ENCODE results near the gene GPNMB. TPM values are rescaled to one million over a fixed set of nuclear protein-coding genes. Genes with fewer than 3 reads are reported as not detected.

GPNMB gene
- total RNA-seq, 1 donor from 2014 or later, result under 0.01 TPM

DNA sequence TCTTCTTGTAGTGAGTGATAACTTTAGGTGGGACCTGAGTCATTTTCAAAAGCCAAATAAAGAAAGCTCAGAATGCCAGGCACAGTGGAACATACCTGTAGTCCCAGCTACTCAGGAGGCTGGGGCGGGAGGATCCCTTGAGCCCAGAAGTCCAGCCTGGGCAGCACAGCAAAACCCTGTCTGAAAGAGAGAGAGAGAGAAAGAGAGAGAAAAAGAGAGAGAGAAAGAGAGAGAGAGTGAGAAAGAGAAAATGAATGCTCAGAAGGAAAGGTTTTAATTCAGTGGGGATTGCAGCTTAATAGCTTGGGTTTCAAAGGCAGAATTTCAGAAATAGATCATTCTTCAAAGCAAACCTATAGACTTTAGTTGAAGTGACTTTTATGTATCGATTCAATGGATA lies 25.7 kb downstream of the GPNMB start:
- no peak for DNase-seq (ENCODE audit: low read depth in 2 of 2)

GRCh38 chr7:23273141-23273599 lies 26.6 kb downstream of the GPNMB start:
- peak; percentile 85 to 87 for DNase-seq (ENCODE audit: low read depth in 2 of 2)

DNA sequence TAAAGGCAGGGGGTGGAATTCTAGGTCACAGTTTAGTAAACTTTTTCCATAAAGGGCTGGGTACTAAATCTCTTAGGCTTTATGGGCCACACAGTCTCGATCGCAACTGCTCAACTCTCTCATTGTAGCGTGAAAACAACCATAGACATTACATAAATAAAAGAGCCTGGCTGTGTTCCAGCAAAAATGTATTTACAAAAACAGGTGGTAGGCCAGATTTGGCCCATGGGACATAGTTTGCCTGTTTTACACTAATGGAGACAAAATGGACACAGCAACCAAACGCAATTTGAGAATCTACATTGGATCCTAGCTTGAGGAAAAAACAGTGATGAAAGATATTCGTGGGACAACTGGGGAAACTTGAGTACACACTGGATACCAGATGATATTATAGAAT lies 29.3 kb downstream of the GPNMB start:
- peak in 1 of 2 donors; percentile 15 for DNase-seq (ENCODE audit: low read depth in 2 of 2)

- peak in 1 of 2 donors; percentile 16 for DNase-seq (ENCODE audit: low read depth in 2 of 2)
Observed at GRCh38 chr7:23276376-23276775, 29.8 kb downstream of the GPNMB start.

GRCh38 chr7:23276947-23277346 lies 30.4 kb downstream of the GPNMB start:
- DNase-seq (ENCODE audit: low read depth in 2 of 2), result no peak

- peak; percentile 75 to 76 for DNase-seq (ENCODE audit: low read depth in 2 of 2)
Observed at GRCh38 chr7:23277359-23277989, 30.9 kb downstream of the GPNMB start.

DNA sequence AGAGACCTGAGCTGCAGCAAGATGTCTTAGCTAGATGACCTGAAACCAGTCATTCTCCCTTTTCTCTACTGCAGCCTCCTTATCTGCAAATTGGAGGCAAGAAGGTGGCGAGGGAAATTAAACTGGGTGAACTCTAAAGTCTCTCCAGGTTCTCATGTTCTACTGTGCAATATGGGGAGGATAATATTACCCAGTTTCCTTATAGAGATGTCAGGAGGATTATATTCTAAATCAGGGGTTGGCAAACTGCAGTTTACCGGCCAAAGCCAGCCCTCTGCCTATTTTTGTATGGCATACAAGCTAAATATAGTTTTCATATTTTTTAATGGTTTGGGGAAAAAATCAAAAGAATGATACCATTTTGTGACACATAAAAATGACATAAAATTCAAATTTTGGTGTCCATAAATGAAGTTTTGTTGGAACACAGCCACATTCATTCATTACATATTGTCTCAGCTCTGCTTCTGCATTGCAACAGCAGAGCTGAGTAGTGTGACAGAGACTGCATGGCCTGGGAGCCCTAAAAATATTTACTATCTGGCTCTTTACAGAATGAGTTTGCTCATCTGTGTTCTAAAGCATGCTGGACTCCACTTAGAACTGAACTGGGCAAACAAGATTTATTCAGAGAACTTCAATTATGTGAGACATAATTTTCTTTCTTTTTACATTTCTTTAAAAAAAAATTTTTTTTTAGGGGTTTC lies 33.4 kb downstream of the GPNMB start:
- no peak for DNase-seq (ENCODE audit: low read depth in 2 of 2)

- DNase-seq (ENCODE audit: low read depth in 2 of 2), result no peak
Observed at GRCh38 chr7:23283086-23283485, 36.5 kb downstream of the GPNMB start.

DNA sequence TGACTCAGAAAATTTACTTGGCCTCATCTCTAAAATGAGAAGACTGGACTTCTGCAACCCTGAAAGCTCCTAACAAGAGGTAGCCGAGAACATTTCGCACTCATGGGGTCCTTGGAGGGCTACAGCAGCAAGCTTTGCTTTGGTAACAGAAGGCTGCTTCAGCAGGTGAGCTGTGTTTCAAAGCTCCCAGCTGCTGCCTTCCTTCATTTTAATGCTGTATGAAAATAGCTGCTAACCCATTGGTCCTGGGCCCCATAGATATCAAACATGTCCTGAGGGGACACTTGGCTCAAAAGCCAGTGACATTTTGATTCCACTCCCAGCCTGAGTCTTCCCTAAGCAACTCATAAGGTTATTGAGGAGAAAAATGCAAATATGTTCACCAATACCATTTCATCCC lies 38.3 kb downstream of the GPNMB start:
- DNase-seq (ENCODE audit: low read depth in 2 of 2), result no peak

GRCh38 chr7:23285657-23286646 lies 39.4 kb downstream of the GPNMB start:
- peak in 1 of 2 donors; percentile 40 for DNase-seq (ENCODE audit: low read depth in 2 of 2)

- no peak for DNase-seq (ENCODE audit: low read depth in 2 of 2)
Observed at GRCh38 chr7:23287612-23288011, 41.0 kb downstream of the GPNMB start.

GRCh38 chr7:23290993-23291392 lies 44.4 kb downstream of the GPNMB start:
- DNase-seq (ENCODE audit: low read depth in 2 of 2), result no peak

DNA sequence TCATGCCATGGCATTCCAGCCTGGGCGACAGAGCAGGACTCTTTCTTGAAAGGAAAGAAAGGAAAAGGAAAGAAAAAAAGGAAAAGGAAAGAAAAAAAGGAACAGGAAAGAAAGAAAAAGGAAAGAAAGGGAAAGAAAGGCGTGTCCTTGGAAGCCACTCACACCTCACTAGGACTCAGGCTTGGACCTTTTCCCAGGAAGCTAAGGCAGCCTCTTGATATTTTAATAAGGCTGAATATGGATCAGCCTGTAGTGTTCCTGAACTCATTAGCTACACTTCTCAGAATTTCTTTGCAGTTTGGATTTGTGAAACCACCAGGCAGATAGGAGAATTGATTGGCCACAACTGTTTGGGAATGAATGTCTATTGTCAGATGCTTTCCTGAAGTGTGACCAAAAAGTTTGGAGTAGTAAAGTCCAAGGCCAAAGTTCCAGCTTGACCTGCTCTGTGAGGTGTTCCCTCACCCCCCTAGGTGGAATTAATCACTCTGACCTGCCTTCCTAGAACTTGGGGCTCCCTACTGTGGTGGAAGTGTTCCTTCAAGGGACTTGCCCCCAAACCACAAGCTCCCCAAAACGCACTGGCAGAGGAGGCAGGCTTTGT lies 45.5 kb downstream of the GPNMB start:
- no peak for DNase-seq (ENCODE audit: low read depth in 2 of 2)

- no peak for DNase-seq (ENCODE audit: low read depth in 2 of 2)
Observed at GRCh38 chr7:23292623-23293022, 46.0 kb downstream of the GPNMB start.

DNA sequence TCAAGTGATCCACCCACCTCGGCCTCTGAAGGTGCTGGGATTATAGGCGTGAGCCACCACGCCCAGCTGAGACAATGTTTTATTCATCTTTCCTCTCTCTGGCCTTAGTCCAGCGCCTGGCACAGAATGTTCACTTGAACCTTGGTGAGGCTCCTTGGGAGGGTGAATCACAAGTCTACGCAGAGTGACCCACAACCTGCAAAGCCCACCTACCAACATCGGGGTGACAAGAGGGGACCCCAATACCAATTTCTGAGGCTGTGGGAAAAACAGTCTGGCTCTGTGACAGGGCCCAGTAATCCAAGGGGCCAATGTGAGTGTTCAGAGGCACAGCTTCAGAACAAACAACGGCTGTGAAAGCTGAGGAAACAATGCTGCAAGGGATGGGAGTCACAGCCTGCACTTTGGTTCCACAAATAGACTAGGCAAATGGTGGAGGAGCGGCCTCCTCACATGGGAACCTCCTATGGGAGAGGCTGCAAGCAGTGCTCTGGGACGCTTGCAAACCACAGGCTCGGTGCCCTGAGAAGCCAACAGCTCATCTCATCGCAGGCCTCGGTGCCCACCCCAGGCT lies 47.0 kb downstream of the GPNMB start:
- no peak for DNase-seq (ENCODE audit: low read depth in 2 of 2)

GRCh38 chr7:23294549-23295400 lies 48.2 kb downstream of the GPNMB start:
- DNase-seq (ENCODE audit: low read depth in 2 of 2), result no peak

GRCh38 chr7:23295401-23295697 lies 48.8 kb downstream of the GPNMB start:
- no peak for DNase-seq (ENCODE audit: low read depth in 2 of 2)

GRCh38 chr7:23298141-23298881 lies 51.7 kb downstream of the GPNMB start:
- DNase-seq (ENCODE audit: low read depth in 2 of 2), result peak in 1 of 2 donors; percentile 75

DNA sequence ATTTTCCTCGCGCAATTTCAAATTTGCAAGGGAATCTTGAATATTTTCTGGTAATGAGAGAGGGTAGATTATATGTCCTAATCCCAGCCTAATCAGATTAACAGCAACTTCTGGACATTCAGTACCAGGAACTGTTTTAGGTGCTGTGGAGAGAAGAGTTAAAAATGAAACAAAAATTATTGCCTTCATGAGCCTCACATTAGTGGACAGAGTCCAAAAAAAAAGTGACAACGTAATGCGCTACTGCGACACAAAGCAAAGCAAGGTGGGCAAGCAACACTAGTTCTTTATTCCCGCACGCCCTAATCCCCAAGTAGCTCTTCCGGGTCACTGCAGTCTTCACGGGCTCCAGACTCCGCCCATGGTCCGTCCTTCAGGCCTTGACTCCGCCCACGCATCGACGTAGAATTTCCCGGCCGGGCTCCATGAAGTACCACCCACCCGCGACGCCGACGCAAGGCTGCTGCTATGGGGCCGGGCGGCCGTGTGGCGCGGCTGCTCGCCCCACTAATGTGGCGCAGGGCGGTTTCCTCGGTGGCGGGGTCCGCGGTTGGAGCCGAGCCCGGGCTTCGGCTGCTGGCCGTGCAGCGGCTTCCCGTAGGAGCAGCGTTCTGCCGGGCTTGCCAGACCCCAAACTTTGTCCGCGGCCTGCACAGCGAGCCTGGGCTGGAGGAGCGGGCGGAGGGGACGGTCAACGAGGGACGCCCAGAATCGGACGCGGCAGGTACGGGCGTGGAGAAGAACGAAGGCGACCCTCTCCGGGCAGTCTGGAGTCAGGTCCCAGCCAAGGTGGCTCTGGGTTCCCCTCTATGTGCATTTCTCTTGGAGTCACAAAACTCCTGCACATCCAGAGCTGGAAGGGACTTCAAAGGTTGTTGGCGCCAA lies 52.6 kb downstream of the GPNMB start, which contains the start of gene MALSU1:
TSS of gene MALSU1 (plus strand) at position 455 of the 885 bp plus-strand sequence. CDS start at position 469, 14 bp downstream.
- DNase-seq (ENCODE audit: low read depth in 2 of 2), result peak; percentile 97 to 98
